ENCODE results near the gene FOLR3. TPM values are rescaled to one million over a fixed set of nuclear protein-coding genes. Genes with fewer than 3 reads are reported as not detected.

FOLR3 gene
- 0.23 TPM in 1 of 2 replicates, not detected in the other for total RNA-seq

DNA sequence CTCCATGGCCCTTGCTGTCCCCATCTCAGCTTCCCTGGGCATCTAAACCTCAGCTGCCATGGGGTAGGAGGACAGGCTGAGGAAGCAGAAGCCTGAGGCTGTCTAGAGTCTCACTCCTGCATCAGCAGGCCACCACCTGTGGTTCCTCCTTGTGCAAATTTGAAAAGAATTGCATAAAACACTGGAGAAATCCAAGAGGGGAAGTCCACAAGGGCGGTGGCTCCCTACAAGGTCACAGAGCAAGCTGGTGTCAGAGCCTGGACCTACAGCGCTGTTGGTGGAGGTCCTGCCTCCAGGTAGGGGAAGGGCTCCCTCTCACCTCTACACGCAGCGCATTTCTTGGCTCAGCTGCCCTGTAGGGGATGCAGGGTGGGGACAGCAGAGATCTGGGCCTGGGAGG, at the start of gene FOLR3:
TSS of gene FOLR3 (plus strand) at position 253 of the 400 bp plus-strand sequence. CDS start 228 bp downstream, outside the sequence.

GRCh38 chr11:72102946-72103753, 32.4 kb upstream of the FOLR3 start, which contains the start of gene LAMTOR1:
TSS of gene LAMTOR1 (minus strand) at chr11:72103297. CDS start at chr11:72103224, 73 bp downstream.

GRCh38 chr11:72105888-72106287, 29.6 kb upstream of the FOLR3 start, which contains the start of gene TOMT:
TSS of gene TOMT (plus strand) at chr11:72105924. CDS start at chr11:72105952, 28 bp downstream.

DNA sequence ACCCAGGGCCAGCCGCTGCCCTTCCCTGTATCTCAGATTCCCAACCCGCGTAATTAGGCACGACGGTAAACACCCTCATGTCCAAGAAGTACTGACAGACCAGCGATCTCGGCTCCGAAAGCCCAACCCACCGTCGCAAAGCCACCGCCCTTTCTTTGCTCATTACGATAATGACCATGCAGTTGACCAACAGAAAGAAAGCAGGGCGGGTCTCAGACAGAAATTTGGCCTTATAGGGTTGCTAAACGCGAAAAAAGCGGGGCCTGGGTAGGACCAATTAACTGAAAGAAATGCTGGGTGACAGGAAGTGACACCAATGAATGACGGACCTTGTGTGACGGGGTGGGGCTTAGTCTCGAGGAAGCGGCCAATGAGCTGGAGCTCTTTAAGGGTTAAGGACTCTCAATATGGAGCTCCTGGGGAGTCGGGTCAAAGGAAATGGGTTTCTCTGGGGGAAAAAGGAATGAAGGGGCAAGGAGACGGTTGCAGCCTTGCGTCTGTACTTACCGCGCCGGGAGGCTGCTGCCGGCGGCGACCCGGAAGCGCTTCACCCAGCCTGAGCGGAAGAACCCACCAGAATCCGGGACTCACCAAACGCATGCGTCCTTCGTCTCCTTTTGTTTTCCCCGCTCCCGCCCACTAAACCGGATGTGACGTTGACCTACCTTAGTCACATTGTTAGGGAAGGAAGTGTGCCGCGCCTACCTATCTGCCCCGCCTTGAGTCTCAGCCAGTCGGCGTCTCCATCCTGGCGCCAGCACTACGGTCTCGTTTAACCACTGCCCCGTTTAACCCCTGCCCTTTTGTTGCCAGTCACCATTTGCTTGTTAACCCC, 23.2 kb upstream of the FOLR3 start, which contains the start of gene ANAPC15:
TSS of gene ANAPC15 (minus strand) at position 553 of the 835 bp plus-strand sequence. CDS start 1,419 bp downstream, outside the sequence.

Other genes starting within 250 kb of the FOLR3 start
- 5.5 and 8.9 TPM in 2 replicates for gene XNDC1N, start 207.1 kb upstream of the FOLR3 start, total RNA-seq
- gene RNF121, start 206.7 kb upstream of the FOLR3 start, total RNA-seq: 49.9 and 53.7 TPM in 2 replicates
- gene IL18BP, start 136.8 kb upstream of the FOLR3 start, total RNA-seq: 2.7 and 4.5 TPM in 2 replicates
- gene NUMA1, start 55.2 kb upstream of the FOLR3 start, total RNA-seq: 121 and 150 TPM in 2 replicates
- 2.4 and 4.3 TPM in 2 replicates for gene LRRC51, start 54.9 kb upstream of the FOLR3 start, total RNA-seq
- 62.6 and 63.0 TPM in 2 replicates for gene LAMTOR1, start 32.4 kb upstream of the FOLR3 start, total RNA-seq
- not detected in 2 replicates for gene TOMT, start 29.8 kb upstream of the FOLR3 start, total RNA-seq
- 15.4 and 17.4 TPM in 2 replicates for gene ANAPC15, start 23.0 kb upstream of the FOLR3 start, total RNA-seq
- gene FOLR1, start 56.4 kb downstream of the FOLR3 start, total RNA-seq: not detected in 2 replicates
- gene FOLR2, start 81.1 kb downstream of the FOLR3 start, total RNA-seq: not detected in 2 replicates
- 78.4 and 102 TPM in 2 replicates for gene INPPL1, start 89.0 kb downstream of the FOLR3 start, total RNA-seq
- gene PHOX2A, start 108.5 kb downstream of the FOLR3 start, total RNA-seq: not detected in 2 replicates

Measured in smooth muscle cell of the umbilical artery (primary cell).